D341Med (cell line): ENCODE measurements around the gene CYB561A3.

Experiments used
- DNase-seq: peaks from one replicate; pipeline ENCODE4 v3.0.0; 2012; ENCODE audit warnings: low spot score

Gene CYB561A3

DNA sequence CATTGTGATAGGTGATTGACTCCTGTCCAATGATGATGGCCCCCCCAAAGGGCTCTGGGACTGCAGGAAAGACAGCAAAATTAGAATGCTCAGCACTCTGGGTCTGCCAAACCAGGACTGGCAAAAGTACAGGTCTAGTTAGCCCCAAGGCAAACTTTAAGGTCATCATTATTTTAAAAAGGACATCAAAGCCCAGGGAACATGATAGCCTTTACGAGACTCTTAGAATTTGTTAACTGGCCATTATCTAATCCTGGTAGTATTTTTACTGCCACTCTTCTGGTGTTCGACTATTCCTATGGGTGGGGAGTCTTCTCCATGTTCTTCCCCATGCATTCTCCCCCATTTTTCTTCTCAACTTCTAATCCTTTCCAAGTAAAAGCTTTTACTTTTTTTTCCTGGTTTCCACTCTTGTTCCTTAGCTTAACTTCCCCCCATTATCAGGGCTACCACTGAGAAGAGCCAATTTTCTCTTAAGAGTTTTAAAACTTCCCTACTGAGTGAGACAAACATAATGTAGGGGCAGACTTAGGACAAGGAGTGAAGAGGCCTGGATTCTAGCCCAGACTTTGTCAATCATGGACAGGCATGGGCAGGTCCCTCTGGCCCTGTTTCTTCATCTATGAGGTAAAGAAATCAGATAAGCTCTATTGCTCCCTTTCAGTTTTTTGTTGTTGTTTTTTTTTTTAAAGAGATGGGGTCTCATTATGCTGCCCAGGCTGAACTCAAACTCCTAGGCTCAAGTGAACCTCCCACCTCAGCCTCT, 35.9 kb downstream of the CYB561A3 start:
- DNase-seq: no peak

DNA sequence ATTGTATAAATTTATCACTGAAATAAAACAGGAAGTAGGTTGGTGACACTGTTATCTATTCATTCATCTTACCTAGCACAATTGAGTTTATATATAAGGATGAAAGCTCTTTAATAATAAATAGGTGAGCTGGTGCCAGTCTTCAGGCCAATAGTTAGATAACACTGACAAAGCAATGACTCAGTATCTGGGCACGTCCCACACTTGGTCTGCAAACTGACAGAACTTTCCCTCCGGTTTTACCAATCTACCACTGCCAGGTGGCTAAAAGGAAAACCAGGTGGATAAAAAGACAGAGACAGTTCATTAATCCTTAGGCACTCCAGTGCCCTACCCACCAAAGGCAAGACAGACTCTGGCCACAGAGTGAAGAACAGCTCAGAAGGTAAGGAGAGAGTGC, 46.4 kb downstream of the CYB561A3 start:
- no peak for DNase-seq

DNA sequence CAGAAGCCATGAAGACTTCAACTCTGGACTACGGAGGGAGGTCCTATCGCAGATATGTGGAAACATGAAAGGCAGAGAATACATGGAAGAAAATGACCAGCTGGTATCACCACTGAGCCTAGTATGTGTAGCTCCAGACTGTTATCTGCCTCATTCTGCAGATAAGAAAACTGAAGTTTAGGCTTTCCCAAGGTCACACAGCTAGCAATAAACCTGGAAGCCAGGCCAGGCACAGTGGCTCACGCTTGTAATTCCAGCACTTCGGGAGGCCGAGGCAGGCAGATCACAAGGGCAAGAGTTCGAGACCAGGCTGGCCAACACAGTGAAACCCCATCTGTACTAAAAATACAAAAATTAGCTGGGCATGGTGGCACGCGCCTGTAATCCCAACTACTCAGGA, 50.9 kb downstream of the CYB561A3 start:
- DNase-seq: no peak

DNA sequence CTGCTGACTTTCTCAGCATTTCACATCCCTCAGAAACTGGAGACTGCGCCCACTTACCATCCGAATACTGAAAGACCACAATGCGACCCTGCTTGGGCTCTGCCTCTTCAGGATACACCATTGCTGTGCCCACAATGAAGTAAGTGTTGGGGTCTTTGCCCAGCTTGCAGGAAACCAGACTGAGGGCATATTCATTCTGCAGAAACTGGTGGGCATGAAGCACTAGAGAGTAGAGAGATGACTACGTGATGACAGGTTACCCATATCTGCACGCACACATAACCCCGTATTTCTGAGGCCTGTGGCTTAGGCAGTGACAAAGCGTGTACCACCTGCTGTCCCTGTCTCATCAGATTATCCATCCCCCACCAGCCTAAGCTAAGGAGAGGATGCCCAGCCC, 51.9 kb downstream of the CYB561A3 start:
- no peak for DNase-seq

DNA sequence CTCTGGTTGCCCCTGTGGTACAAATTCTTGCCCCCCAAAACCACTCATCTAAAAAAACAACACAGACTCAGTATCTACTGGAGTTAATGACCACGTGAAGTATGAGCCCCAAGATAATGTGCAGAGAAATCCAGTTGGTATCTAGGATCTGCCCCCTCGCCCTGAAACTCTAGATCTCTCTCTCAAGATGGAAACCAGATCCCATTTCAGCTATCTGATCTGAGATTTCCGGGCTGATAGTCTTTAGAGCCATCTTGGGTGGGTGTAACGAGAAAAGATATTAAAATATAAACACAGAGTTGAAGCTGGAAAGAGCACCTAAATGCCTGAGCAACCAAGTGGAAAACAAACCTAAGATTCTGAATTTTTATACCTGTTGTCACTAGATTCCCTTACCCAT, 52.5 kb downstream of the CYB561A3 start:
- no peak for DNase-seq

DNA sequence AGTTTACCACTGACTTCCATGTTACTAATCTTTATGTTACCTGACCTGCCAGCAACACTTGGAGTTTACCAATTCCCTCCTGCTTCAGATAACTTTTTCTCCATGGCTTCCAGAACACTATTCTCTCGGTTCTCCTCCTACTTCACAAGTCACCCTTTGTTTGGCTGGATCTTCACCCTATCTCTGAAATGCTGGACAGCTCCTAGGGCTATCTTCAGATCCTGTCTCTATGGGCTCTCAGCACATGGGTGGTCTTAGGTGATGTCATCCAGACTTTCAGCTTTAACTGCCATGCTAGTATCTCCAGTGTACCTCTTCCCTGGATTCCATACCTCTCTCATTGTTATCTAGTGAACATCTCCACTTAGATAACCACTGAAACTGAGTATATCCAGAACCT, 54.3 kb downstream of the CYB561A3 start:
- no peak for DNase-seq

DNA sequence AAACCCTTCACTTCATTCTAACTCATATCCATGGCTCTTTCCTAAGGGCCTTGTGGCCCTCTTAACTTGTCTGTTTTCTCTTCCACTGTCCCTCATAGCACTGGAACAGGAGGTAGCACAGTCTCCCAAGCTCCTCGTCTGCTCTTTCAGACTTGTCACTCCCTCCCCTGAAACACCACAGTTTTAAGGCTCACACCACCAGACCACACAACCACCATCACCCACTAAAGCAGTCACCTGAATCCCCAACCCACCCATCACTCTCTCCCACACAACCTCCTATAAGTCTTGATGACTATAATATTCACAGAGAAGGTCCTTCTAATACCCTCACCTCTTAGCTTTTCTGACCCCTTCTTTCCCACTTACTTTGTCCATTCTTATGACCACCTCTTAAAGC, 55.5 kb downstream of the CYB561A3 start:
- DNase-seq: no peak

DNA sequence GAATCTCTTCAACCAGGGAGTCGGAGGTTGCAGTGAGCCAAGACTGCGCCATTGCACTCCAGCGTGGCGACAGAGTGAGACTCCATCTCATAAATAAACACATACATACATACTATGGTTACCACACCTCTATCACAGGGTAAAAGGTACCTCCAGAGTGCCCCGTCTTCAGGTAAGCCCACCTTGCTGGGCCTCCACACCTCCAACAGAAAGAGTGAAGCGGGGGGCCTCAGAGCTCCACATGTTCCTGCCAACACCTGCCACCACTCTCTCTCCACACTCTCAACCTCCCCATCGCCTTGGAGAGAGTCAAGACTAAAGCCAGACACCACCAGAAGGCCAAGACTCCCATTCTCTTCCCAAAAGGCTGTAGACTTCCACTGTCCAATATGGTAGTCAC, 56.3 kb downstream of the CYB561A3 start:
- DNase-seq: no peak

DNA sequence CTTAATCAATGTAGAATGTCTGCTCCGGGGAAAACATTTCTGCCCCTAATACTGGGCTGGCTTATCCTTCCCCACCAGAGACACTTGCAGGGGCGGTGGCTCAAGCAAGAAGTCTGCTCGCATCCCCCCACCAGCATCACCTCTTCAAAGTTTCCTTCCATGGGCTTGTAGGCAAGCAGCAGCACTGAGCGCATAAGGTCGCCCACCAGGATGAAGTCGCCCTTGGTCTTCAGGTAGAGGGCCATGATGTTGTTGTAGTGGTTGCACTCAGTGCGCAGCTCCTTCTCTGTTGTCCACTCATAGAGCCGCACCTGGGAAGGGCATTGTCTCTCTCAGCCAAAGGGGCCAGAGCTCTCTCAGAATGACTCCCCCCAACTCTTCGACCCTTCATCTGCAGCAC, 58.0 kb downstream of the CYB561A3 start:
- no peak for DNase-seq

DNA sequence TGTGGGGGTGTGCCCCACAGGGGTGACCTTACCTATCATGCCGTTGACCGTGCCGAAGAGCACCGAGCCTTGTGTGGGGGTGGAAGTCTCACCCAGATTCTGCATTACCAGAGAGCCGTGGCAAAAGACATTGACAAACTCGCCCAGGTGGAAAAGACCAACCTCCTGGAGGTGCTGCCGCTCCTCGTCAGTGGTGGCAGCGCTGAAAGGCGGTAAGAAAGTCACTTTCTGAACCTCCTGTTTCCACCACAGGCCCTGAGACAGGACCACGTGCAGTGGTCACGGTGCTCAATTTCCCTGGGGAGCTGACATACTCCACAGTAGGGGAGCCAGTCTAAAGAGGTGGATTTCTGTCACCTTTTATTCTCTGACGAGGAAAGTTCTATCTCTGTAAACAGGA, 59.1 kb downstream of the CYB561A3 start:
- no peak for DNase-seq
